ENCODE measurements around the gene EYS. TPM values are rescaled to one million over a fixed set of nuclear protein-coding genes. Genes with fewer than 3 reads are reported as not detected.

EYS gene
- polyA plus RNA-seq, 1 of the 3 experiments (the other 2 are of a cell fraction): 0.05 TPM

DNA sequence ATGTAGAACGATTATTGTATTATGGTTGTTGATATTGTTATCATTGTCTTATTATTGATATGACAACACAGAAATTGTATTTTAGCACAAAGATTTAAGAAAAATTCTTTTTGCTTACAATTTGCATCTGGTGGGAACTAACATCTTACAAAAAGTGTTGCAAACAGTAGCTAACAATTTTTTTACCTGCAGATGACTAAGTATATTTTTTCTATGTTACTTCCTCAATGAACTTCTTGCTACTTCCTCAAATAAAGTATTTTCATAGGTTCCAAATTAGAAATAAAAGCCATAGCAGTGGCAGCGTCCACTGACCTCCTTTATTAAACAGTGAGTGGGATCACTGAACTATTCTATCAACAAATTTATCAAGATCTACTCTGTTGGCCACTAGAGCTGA, 1224.4 kb downstream of the EYS start:
- Histone ChIP-seq H2AFZ (ENCODE audit: low read depth) (no peak overlapping the region), H4K20me1 (ENCODE audit: insufficient read depth) (no peaks in the 10 kb centered on the region), H3F3A (replicated peaks; ENCODE audit: insufficient read depth) (no peaks in the 10 kb centered on the region), H3K79me2 (ENCODE audit: insufficient read depth) (no peaks in the 10 kb centered on the region), H3K4me2 (no peak overlapping the region), H3K36me3 (replicated peaks in 1 of 2; ENCODE audit: control insufficient read depth in 1 of 2, insufficient read depth in 2 of 2, low read length in 1 of 2) (no peaks in the 10 kb centered on the region), H3K27me3 (ENCODE audit: insufficient read depth) (no peaks in the 10 kb centered on the region), H3K27ac (ENCODE audit: low read depth in 2 of 2, low read length in 1 of 2) (no peak overlapping the region), H3K4me1 (ENCODE audit: control insufficient read depth in 1 of 2, insufficient read depth in 2 of 2, low read depth in 1 of 2, low read length in 1 of 2) (no peaks in the 10 kb centered on the region), H3K4me3 (ENCODE audit: low read depth in 2 of 2, low read length in 1 of 2) (no peak overlapping the region), H3K9me3 (no peaks in the 10 kb centered on the region; the same call in 1 of the 2 replicates), H3K9me2 (no peaks in the 10 kb centered on the region), H3K9ac (no peak overlapping the region)
- CTCF ChIA-PET: no interaction called here
- TF ChIP-seq FOSL2 (IDR thresholded peaks at IDR 0.05; ENCODE audit: borderline replicate concordance, low read depth) (no peak), RXRA (IDR thresholded peaks at IDR 0.05; ENCODE audit: borderline replicate concordance, low read depth) (no peak), FOXJ3 (CRISPR knock-in tag; IDR thresholded peaks at IDR 0.05) (no peak), JUND (IDR thresholded peaks at IDR 0.05) (no peak), RCOR1 (IDR thresholded peaks at IDR 0.05; ENCODE audit: low read length) (no peak), TEAD4 (IDR thresholded peaks at IDR 0.05; ENCODE audit: borderline replicate concordance, insufficient read depth) (no peak), EZH2phosphoT487 (IDR thresholded peaks at IDR 0.05; ENCODE audit: borderline replicate concordance, low read depth) (no peak), FOXM1 (IDR thresholded peaks at IDR 0.05; ENCODE audit: low read depth) (no peak), USF1 (IDR thresholded peaks at IDR 0.05; ENCODE audit: borderline replicate concordance, low read depth) (no peak), TAF1 (IDR thresholded peaks at IDR 0.05; ENCODE audit: borderline replicate concordance, low read depth, low read length) (no peak)
- TF ChIP-seq, protein P1, sequence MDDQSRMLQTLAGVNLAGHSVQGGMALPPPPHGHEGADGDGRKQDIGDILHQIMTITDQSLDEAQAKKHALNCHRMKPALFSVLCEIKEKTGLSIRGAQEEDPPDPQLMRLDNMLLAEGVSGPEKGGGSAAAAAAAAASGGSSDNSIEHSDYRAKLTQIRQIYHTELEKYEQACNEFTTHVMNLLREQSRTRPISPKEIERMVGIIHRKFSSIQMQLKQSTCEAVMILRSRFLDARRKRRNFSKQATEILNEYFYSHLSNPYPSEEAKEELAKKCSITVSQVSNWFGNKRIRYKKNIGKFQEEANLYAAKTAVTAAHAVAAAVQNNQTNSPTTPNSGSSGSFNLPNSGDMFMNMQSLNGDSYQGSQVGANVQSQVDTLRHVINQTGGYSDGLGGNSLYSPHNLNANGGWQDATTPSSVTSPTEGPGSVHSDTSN (IDR thresholded peaks at IDR 0.05): no peak
- POLR2A ChIA-PET: no interaction called here
- 55% methylated on average over 2 of the region's 2 CpGs for WGBS (ENCODE audit: low lambda C conversion rate)
- no peak for DNase-seq

DNA sequence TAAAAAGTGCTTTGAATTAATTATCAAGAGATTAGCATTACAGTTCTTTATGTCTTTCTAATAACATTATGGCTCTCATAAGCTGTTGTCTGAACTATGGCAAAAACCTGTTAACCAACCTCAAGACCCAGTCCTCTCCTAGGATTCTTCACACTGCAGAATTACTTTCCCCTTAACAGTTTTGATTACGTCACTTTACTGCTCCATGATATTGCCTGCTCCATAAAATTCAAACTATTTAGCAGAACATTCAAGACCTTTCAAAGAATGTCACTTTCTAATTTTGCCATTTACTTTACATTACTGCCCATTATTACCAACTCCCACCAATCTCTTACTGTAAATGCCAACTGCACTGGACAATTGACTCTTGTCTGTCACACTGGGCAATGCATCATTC, 1227.9 kb downstream of the EYS start:
- no peak for DNase-seq
- CTCF ChIA-PET: no interaction called here
- 71% methylated on average over 1 of the region's 1 CpG for WGBS (ENCODE audit: low lambda C conversion rate)

More for the DNA sequence above, 1227.9 kb downstream of the EYS start:
- Histone ChIP-seq H2AFZ (ENCODE audit: low read depth) (no peak overlapping the region), H3K4me1 (ENCODE audit: control insufficient read depth in 1 of 2, insufficient read depth in 2 of 2, low read depth in 1 of 2, low read length in 1 of 2) (no peaks in the 10 kb centered on the region), H3K27me3 (ENCODE audit: insufficient read depth) (no peaks in the 10 kb centered on the region), H3K79me2 (ENCODE audit: insufficient read depth) (no peaks in the 10 kb centered on the region), H3K36me3 (replicated peaks in 1 of 2; ENCODE audit: control insufficient read depth in 1 of 2, insufficient read depth in 2 of 2, low read length in 1 of 2) (no peaks in the 10 kb centered on the region), H4K20me1 (ENCODE audit: insufficient read depth) (no peaks in the 10 kb centered on the region), H3K27ac (ENCODE audit: low read depth in 2 of 2, low read length in 1 of 2) (no peak overlapping the region), H3K9me2 (no peaks in the 10 kb centered on the region), H3K9ac (no peak overlapping the region), H3K9me3 (no peaks in the 10 kb centered on the region; the same call in 1 of the 2 replicates), H3F3A (replicated peaks; ENCODE audit: insufficient read depth) (no peaks in the 10 kb centered on the region), H3K4me2 (no peak overlapping the region), H3K4me3 (ENCODE audit: low read depth in 2 of 2, low read length in 1 of 2) (no peak overlapping the region)
- TF ChIP-seq ZBTB33 (IDR thresholded peaks at IDR 0.05; ENCODE audit: borderline replicate concordance, low read depth): no peak
- no peak for TF ChIP-seq RCOR1 (IDR thresholded peaks at IDR 0.05; ENCODE audit: low read length)
- TF ChIP-seq MEF2A (IDR thresholded peaks at IDR 0.05; ENCODE audit: borderline replicate concordance, low read depth): no peak
- no peak for TF ChIP-seq FOXJ3 (CRISPR knock-in tag; IDR thresholded peaks at IDR 0.05)
- no peak for TF ChIP-seq POLR2AphosphoS5 (IDR thresholded peaks at IDR 0.05; ENCODE audit: low read depth, low read length)
- no peak for TF ChIP-seq RXRA (IDR thresholded peaks at IDR 0.05; ENCODE audit: borderline replicate concordance, low read depth)
- no peak for TF ChIP-seq JUND (IDR thresholded peaks at IDR 0.05)
- TF ChIP-seq FOXM1 (IDR thresholded peaks at IDR 0.05; ENCODE audit: low read depth): no peak
- TF ChIP-seq, protein P2, sequence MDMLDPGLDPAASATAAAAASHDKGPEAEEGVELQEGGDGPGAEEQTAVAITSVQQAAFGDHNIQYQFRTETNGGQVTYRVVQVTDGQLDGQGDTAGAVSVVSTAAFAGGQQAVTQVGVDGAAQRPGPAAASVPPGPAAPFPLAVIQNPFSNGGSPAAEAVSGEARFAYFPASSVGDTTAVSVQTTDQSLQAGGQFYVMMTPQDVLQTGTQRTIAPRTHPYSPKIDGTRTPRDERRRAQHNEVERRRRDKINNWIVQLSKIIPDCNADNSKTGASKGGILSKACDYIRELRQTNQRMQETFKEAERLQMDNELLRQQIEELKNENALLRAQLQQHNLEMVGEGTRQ (IDR thresholded peaks at IDR 0.05; ENCODE audit: borderline replicate concordance, low read depth, low read length): no peak
- TF ChIP-seq TEAD4 (IDR thresholded peaks at IDR 0.05; ENCODE audit: borderline replicate concordance, insufficient read depth): no peak
- no peak for TF ChIP-seq NRF1 (IDR thresholded peaks at IDR 0.05; ENCODE audit: low read depth, low read length)
- no peak for TF ChIP-seq SIN3A (IDR thresholded peaks at IDR 0.05; ENCODE audit: borderline replicate concordance, low read depth, low read length)
- no peak for TF ChIP-seq IRF3 (IDR thresholded peaks at IDR 0.05; ENCODE audit: low read depth, low read length)
- TF ChIP-seq MXI1 (IDR thresholded peaks at IDR 0.05; ENCODE audit: low read depth, low read length): no peak
- TF ChIP-seq NFIC (IDR thresholded peaks at IDR 0.05; ENCODE audit: borderline replicate concordance): no peak
- TF ChIP-seq GABPA (IDR thresholded peaks at IDR 0.05; ENCODE audit: low read depth): no peak
- no peak for TF ChIP-seq FOSL2 (IDR thresholded peaks at IDR 0.05; ENCODE audit: borderline replicate concordance, low read depth)
- POLR2A ChIA-PET: no interaction called here

Measured in SK-N-SH (cell line).